ENCODE measurements around the gene TEX53. TPM values are rescaled to one million over a fixed set of nuclear protein-coding genes. Genes with fewer than 3 reads are reported as not detected.
A peak's percentile ranks its signal among the peaks of the same experiment; 100 is the strongest.

The TEX53 gene
- total and polyA plus RNA-seq, 2 donors (not counting 1 experiment from before 2014, with no cell fraction given): not detected

DNA sequence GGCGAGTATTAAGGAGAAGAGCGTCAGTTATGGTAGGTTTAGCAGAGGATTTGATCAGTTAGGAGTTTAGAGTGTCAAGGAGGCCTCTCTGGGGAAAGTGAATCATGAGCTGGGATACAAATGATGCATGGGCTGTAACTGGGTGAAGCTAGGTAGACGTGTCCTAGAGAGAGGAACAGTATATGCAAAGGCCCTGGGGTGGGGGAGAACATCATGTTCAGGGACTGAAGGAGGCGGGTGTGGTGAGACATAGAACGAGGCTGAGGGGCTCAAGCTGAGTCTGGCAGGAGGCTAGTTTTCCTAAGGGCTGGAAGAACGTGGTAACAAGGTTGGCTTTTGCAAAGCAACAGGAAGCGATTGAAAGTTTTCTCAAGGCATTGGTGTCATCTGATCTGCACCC is 36.0 kb downstream of the TEX53 start:
- DNase-seq: no peak
- peaks cover 74% of the 10 kb centered on the region for H3K79me2 ChIP-seq (ENCODE audit: control insufficient read depth, insufficient read depth, low read length)
- POLR2A ChIA-PET: no interaction called here
- H3K4me2 ChIP-seq (replicated peaks; ENCODE audit: low read depth, low read length, poor library complexity, severe bottlenecking): no peak overlapping the region
- peaks cover 3% of the 10 kb centered on the region for H4K20me1 ChIP-seq (ENCODE audit: control insufficient read depth, insufficient read depth, low read length, poor library complexity, severe bottlenecking)
- TF ChIP-seq CTCF (IDR thresholded peaks at IDR 0.05): no peak
- no peak for TF ChIP-seq EZH2 (IDR thresholded peaks at IDR 0.05; ENCODE audit: borderline replicate concordance, insufficient read depth, low read depth, low read length, poor library complexity, severe bottlenecking)
- H3K4me3 ChIP-seq (ENCODE audit: control extremely low read depth in 1 of 5, extremely low read depth in 1 of 5, insufficient read depth in 1 of 5, low read depth in 2 of 5, low read length in 4 of 5): no peak overlapping the region
- peaks cover 37 to 50% of the 10 kb centered on the region in 2 donors for H3K4me1 ChIP-seq (ENCODE audit: control insufficient read depth in 2 of 2, insufficient read depth in 2 of 2, low read length in 2 of 2)
- H3K36me3 ChIP-seq (replicated peaks in 1 of 2; ENCODE audit: control extremely low read depth in 1 of 2, control insufficient read depth in 1 of 2, extremely low read depth in 1 of 2, insufficient read depth in 2 of 2, low read length in 1 of 2): peaks cover 0 to 52% of the 10 kb centered on the region in 2 experiments
- H3K4me3 Mint-ChIP-seq: no peak overlapping the region
- no peak overlapping the region for H2AFZ ChIP-seq (ENCODE audit: insufficient read depth, low read depth, low read length, poor library complexity, severe bottlenecking)
- H3K4me1 Mint-ChIP-seq: peaks cover 39% of the 10 kb centered on the region
- no peaks in the 10 kb centered on the region for H3K9me3 Mint-ChIP-seq (ENCODE audit: insufficient read depth)
- ATAC-seq (ENCODE audit: low read depth): no peak
- WGBS (ENCODE audit: insufficient coverage): 96% methylated on average over 6 of the region's 7 CpGs
- peak overlapping the region; percentile 70 for H3K27ac Mint-ChIP-seq
- no peaks in the 10 kb centered on the region for H3K27me3 Mint-ChIP-seq
- CTCF ChIA-PET: interaction anchor here (1.0 to 8.8 kb wide), 4 partner anchors 29 to 40 kb away, joined by 3 to 76 read pairs (median 4); partner anchors contain the start of gene ATP6V1G1
- H3K27ac ChIP-seq (ENCODE audit: low read length in 2 of 2): no peak overlapping the region
- no peak overlapping the region for H3K9ac ChIP-seq (ENCODE audit: low read length)
- H3K9me3 ChIP-seq (ENCODE audit: control extremely low read depth in 1 of 3, control insufficient read depth in 2 of 3, insufficient read depth in 1 of 3, low read length in 2 of 3): peaks cover 0 to 4% (median 0%) of the 10 kb centered on the region in 3 donors
- intact Hi-C loops (cut with micrococcal nuclease): no loop called here
- no peaks in the 10 kb centered on the region for H3K27me3 ChIP-seq (replicated peaks in 1 of 4; ENCODE audit: control extremely low read depth in 1 of 4, control insufficient read depth in 3 of 4, insufficient read depth in 4 of 4, low read length in 3 of 4)

GRCh38 chr9:114619191-114619761 is 38.3 kb downstream of the TEX53 start:
- Histone ChIP-seq H3K4me2 (replicated peaks; ENCODE audit: low read depth, low read length, poor library complexity, severe bottlenecking) (peak overlapping the region; percentile 72), H3K27me3 (replicated peaks in 1 of 4; ENCODE audit: control extremely low read depth in 1 of 4, control insufficient read depth in 3 of 4, insufficient read depth in 4 of 4, low read length in 3 of 4) (no peaks in the 10 kb centered on the region), H3K9ac (ENCODE audit: low read length) (peak overlapping the region; percentile 54), H3K4me1 (ENCODE audit: control insufficient read depth in 2 of 2, insufficient read depth in 2 of 2, low read length in 2 of 2) (peaks cover 52 to 70% of the 10 kb centered on the region in 2 donors), H4K20me1 (ENCODE audit: control insufficient read depth, insufficient read depth, low read length, poor library complexity, severe bottlenecking) (no peaks in the 10 kb centered on the region), H3K36me3 (replicated peaks in 1 of 2; ENCODE audit: control extremely low read depth in 1 of 2, control insufficient read depth in 1 of 2, extremely low read depth in 1 of 2, insufficient read depth in 2 of 2, low read length in 1 of 2) (peaks cover 0 to 38% of the 10 kb centered on the region in 2 experiments), H3K9me3 (ENCODE audit: control extremely low read depth in 1 of 3, control insufficient read depth in 2 of 3, insufficient read depth in 1 of 3, low read length in 2 of 3) (peaks cover 0 to 4% (median 0%) of the 10 kb centered on the region in 3 donors), H3K4me3 (ENCODE audit: control extremely low read depth in 1 of 5, extremely low read depth in 1 of 5, insufficient read depth in 1 of 5, low read depth in 2 of 5, low read length in 4 of 5) (peak overlapping the region; percentile 14 to 86 (median 54)), H3K79me2 (ENCODE audit: control insufficient read depth, insufficient read depth, low read length) (peaks cover 70% of the 10 kb centered on the region), H3K27ac (ENCODE audit: low read length in 2 of 2) (peak overlapping the region; percentile 81 to 89), H2AFZ (ENCODE audit: insufficient read depth, low read depth, low read length, poor library complexity, severe bottlenecking) (peak overlapping the region; percentile 0)
- Mint-ChIP-seq H3K4me3 (peak overlapping the region; percentile 91), H3K27ac (peak overlapping the region; percentile 98), H3K4me1 (peaks cover 49% of the 10 kb centered on the region), H3K9me3 (ENCODE audit: insufficient read depth) (no peaks in the 10 kb centered on the region), H3K27me3 (no peaks in the 10 kb centered on the region)
- intact Hi-C loops (cut with micrococcal nuclease): loop anchor here (1.0 to 10.0 kb wide), 5 partner anchors 8 to 54 kb away; partner anchors contain the start of genes ATP6V1G1 and TMEM268
- ChIA-PET POLR2A (interaction anchor here (0.6 to 1.4 kb wide), 3 partner anchors 8 to 226 kb away, joined by 3 to 11 read pairs (median 8); partner anchors contain the start of genes ATP6V1G1 and TMEM268), CTCF (interaction anchor here (0.7 to 8.8 kb wide), 11 partner anchors 12 to 214 kb away, joined by 3 to 76 read pairs (median 4); partner anchors contain the start of gene ATP6V1G1)
- TF ChIP-seq CTCF (IDR thresholded peaks at IDR 0.05) (no peak), EZH2 (IDR thresholded peaks at IDR 0.05; ENCODE audit: borderline replicate concordance, insufficient read depth, low read depth, low read length, poor library complexity, severe bottlenecking) (no peak)
- DNase-seq: peak; percentile 83
- ATAC-seq (ENCODE audit: low read depth): peak; percentile 28
- 6% methylated on average over 8 of the region's 13 CpGs for whole genome bisulfite sequencing (ENCODE audit: insufficient coverage)
